Prostate gland (tissue), 2 donors: ENCODE results near the gene MMP21.

Experiments used
- CTCF ChIP-seq, 4 experiments: fragments of 200-600 bp in 2 of 4; fragments of 450-650 bp in 2 of 4; sonication (generic) in 2 of 4; IDR thresholded peaks; 1 replicate in 3 of 4; 2 replicates in 1 of 4; pipeline ENCODE4 v1.5.1; 2016 to 2019; ENCODE audit warnings: antibody characterized with exemption in 4 of 4, mild to moderate bottlenecking in 2 of 4, moderate library complexity in 2 of 4
- POLR2AphosphoS5 ChIP-seq: sonication (generic); formaldehyde crosslinking; IDR thresholded peaks from one replicate; pipeline ENCODE4 v1.6.1; 2017; ENCODE audit warnings: antibody characterized with exemption

- TF ChIP-seq CTCF (IDR thresholded peaks at IDR 0.05) (no peak), POLR2AphosphoS5 (no peak)
These were observed 4.8 kb downstream of the MMP21 start for GRCh38 chr10:125770844-125771243.
